ENCODE data around the gene ACIN1. TPM values are rescaled to one million over a fixed set of nuclear protein-coding genes. Genes with fewer than 3 reads are reported as not detected.

ACIN1 gene
- total and polyA plus RNA-seq, 7 donors: 45.2 to 83.2 (median 75.3) TPM

GRCh38 chr14:23070262-23071129 is 24.4 kb downstream of the ACIN1 start:
- Histone ChIP-seq H3K9me3 (no peaks in the 10 kb centered on the region), H3K27me3 (ENCODE audit: insufficient read depth in 3 of 3, low read length in 2 of 3) (no peaks in the 10 kb centered on the region), H3K4me3 (peak overlapping the region; percentile 91), H3K4me1 (peaks cover 39% of the 10 kb centered on the region), H3K27ac (peak overlapping the region; percentile 83), H3K36me3 (ENCODE audit: insufficient read depth in 1 of 2, low read depth in 1 of 2) (peaks cover 16 to 77% of the 10 kb centered on the region in 2 donors)
- intact Hi-C loops (cut with DNase I): no loop called here
- 10 to 14% (median 12%) methylated on average over 10 of the region's 10 CpGs for WGBS, 3 donors
- TF ChIP-seq CTCF (IDR thresholded peaks at IDR 0.05): no peak
- no peak for ATAC-seq
- DNase-seq: no peak

- WGBS, 3 donors: 83 to 89% (median 86%) methylated on average over 3 to 4 of the region's 4 CpGs
- no peak for DNase-seq
- no peaks in the 10 kb centered on the region for H3K27me3 ChIP-seq (ENCODE audit: insufficient read depth in 3 of 3, low read length in 2 of 3)
- H3K4me1 ChIP-seq: peaks cover 39% of the 10 kb centered on the region
- intact Hi-C loops (cut with DNase I): no loop called here
- H3K27ac ChIP-seq: peak overlapping the region; percentile 1
- no peak for TF ChIP-seq CTCF (IDR thresholded peaks at IDR 0.05)
- H3K4me3 ChIP-seq: no peak overlapping the region
- H3K36me3 ChIP-seq (ENCODE audit: insufficient read depth in 1 of 2, low read depth in 1 of 2): peaks cover 16 to 77% of the 10 kb centered on the region in 2 donors
- H3K9me3 ChIP-seq: no peaks in the 10 kb centered on the region
- ATAC-seq: no peak
Observed at GRCh38 chr14:23069413-23069806, 25.5 kb downstream of the ACIN1 start.

- peak; percentile 78 to 81 (median 79) for ATAC-seq
- peaks cover 39% of the 10 kb centered on the region for H3K4me1 ChIP-seq
- DNase-seq: peak; percentile 68 to 79
- peak; percentile 97 for TF ChIP-seq CTCF (IDR thresholded peaks at IDR 0.05)
- H3K36me3 ChIP-seq (ENCODE audit: insufficient read depth in 1 of 2, low read depth in 1 of 2): peaks cover 21 to 77% of the 10 kb centered on the region in 2 donors
- no peaks in the 10 kb centered on the region for H3K27me3 ChIP-seq (ENCODE audit: insufficient read depth in 3 of 3, low read length in 2 of 3)
- WGBS, 3 donors: 30 to 35% (median 31%) methylated on average over 8 of the region's 8 CpGs
- peak overlapping the region; percentile 10 for H3K4me3 ChIP-seq
- H3K9me3 ChIP-seq: no peaks in the 10 kb centered on the region
- intact Hi-C loops (cut with DNase I): no loop called here
- peak overlapping the region; percentile 1 for H3K27ac ChIP-seq
Observed at GRCh38 chr14:23068789-23069412, 26.0 kb downstream of the ACIN1 start.

- peak in 3 of 4 donors; percentile 11 to 28 (median 16) for ATAC-seq
Observed at GRCh38 chr14:23067847-23068788, 26.8 kb downstream of the ACIN1 start.

More at GRCh38 chr14:23067847-23068788, 26.8 kb downstream of the ACIN1 start:
- Histone ChIP-seq H3K27me3 (ENCODE audit: insufficient read depth in 3 of 3, low read length in 2 of 3) (no peaks in the 10 kb centered on the region), H3K4me1 (peaks cover 39% of the 10 kb centered on the region), H3K27ac (no peak overlapping the region), H3K36me3 (ENCODE audit: insufficient read depth in 1 of 2, low read depth in 1 of 2) (peaks cover 28 to 77% of the 10 kb centered on the region in 2 donors), H3K9me3 (no peaks in the 10 kb centered on the region), H3K4me3 (peak overlapping the region; percentile 10)
- WGBS, 3 donors: 69 to 80% (median 73%) methylated on average over 14 of the region's 14 CpGs
- intact Hi-C loops (cut with DNase I): no loop called here
- no peak for DNase-seq
- no peak for TF ChIP-seq CTCF (IDR thresholded peaks at IDR 0.05)
